DMS153 treated with DMSO at 0.1 percent for 48 hours (cell line): Measurements from ENCODE around the gene GEMIN8.

ENCODE experiments used
- DNase-seq: peaks from one replicate; lab custom pipeline; 2025; ENCODE audit not compliant: unreplicated experiment; lab: John Stamatoyannopoulos, UW

GEMIN8 gene

DNA sequence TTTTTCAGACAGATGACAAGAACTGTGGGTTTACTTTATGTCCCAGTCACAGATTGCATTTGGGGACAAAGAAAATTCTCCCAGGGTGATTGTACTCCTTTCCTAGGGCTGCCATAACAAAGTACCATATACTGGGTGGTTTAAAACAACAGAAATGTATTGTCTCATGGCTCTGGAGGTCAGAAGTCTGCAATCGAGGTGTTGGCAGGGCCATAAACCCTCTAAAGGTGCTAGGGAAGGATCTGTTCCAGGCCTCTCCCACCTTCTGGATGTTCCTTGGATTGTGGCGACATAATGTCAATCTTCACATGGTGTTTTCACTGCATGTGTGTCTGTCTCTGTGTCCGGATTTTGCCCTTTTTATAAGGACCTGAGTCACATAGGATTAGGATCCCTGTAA lies 12.3 kb downstream of the GEMIN8 start:
- no peak for DNase-seq

DNA sequence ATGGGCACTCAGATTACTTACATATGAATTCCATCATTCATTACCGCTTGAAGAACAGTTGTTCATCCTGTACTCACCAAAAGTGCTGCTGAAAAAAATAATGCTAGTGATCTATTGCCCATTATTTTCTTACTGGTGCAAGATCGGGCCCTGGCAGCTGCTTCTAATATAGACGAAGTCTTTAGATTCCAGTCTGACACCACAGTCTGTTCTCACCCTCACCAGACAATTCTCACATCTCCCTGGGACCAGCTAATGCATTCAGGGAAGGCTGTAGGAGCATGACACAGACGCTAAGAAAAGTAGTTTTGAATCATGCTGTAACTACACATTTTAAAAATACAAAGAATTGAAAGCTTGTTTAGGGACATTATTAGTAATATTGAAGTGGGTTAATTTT lies 13.8 kb downstream of the GEMIN8 start:
- DNase-seq = no peak

DNA sequence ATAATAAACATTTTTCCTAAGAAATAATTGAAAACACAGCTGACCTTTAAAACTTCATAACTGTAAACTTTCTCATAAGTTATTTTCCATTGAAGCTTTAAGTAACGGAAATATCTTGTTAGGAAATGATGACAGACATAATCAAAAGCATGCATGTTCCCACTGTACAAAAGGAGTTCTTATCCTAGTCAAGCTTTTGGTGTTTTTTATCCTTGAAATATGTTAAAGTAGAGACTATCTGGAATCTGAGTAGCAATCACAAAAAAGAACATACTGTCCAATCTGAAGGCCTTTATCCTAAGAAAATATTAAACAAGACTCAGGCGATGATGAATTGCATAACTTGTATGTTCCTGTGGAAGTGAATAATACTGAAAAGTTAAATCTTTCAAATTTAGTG lies 14.4 kb downstream of the GEMIN8 start:
- no peak for DNase-seq

DNA sequence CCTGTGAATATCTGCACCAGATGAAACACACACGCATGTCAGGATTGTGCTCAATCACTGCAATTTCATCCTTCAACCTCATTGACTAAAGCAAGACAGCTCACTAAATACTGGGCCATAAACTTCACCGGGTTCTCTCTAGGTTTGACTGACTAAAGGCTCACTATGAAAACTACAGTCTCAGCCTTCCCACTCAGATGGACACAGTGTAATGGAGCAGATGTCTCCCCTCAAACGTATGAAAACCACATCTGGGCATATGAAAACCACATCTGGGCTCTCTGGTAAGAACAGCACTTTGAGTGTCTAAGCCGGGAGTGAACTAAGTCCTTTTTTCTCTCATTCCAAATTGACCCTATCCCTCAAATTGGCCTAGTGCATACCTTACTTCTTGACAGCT lies 15.2 kb downstream of the GEMIN8 start:
- DNase-seq = no peak

DNA sequence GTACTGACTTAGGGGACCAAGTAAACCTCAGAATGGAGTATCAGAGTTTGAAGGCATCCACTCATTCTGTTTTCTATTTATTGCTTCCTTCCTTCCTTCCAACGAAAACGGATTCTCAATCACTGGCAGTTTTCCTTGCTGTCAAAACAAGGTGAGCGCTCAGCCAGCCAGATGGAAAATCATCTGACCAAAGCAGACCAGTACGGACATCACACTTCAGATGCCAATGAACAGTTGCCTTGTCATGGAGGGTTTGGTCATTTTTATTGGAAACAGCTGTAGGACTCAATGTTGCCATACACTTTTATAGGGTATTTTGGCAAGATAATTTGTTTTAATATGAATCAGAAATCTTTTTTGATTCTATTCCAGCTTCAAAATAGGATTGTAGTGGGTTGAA lies 16.6 kb downstream of the GEMIN8 start:
- DNase-seq = no peak

DNA sequence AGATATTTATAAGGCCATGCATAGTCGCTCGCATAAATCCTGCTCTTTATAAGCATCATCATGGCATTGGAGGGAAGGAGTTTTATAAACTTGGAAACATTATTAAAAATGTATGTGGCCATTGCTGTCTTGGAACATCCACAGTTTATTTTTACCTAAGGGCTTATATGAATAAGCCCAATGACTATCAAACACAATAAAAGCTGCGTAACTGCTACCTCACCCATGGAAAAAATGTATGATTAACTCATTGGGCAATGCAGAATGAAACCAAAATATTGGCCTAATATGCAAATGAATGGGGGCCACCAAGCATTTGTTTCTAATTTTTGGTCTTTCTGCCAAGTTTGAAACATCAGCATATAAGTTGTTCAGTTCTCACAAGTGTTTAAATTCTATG lies 19.1 kb downstream of the GEMIN8 start:
- DNase-seq = no peak

DNA sequence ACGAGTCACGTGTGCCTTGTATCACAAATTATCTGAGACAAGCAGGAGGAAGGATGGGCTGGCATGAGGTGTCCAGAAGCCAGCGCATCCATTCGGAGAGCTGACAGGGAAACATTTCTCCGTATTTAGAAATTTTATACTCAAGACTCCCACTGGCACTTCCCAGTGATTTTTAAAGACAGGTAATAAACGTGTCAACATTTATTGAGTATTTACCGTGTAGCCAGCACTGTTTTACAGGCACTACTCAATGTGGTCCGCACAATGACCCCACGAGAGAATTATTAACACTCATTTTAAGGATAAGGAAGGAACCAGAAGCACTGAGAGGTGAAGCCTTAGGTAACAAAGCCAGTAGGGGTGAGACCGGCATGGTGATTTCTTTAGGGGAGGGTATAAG lies 23.2 kb downstream of the GEMIN8 start:
- no peak for DNase-seq

DNA sequence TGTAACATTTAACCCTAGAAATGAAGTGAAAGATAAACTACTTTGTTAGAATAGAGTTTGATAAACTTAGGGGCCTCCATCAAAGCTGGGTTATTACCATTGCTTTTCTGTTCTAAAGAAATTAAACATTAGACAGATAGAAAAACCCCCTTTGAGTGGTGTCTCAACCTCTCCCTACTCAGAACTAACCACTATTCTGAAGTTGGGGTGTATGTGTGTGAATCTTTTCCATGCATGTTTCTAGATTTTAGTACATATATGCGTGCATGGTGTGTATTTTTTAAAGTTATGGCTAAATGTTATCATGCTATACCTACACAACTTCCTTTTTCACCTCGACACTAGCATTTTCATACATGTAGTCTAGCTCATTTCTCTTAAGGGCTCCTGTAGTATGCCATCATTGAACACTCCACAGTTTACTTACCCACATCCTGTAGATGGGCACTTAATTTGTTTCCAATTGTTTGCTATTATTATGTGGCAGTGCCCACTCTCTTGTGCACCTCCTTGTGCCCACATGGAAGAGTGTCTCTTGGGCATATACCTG lies 25.7 kb downstream of the GEMIN8 start:
- no peak for DNase-seq

DNA sequence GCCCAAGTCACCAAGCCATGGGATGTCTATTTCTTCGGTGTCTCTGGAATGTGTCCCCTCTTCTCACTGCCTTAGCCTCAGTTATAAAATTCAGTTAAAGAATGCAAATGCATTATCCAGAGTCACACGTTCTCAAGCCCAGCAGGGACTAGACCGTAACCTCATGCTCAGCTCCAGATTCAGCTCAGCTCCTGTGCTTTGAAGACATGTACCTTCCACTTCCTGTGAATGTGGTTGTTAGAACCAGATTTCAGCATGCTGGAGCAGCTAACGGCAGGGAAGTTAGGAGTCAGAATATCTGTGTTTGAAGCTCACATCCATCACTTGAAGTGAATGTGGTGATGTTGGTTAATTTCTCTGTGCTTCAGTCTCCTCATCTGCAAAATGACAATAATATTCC lies 26.7 kb downstream of the GEMIN8 start:
- no peak for DNase-seq

DNA sequence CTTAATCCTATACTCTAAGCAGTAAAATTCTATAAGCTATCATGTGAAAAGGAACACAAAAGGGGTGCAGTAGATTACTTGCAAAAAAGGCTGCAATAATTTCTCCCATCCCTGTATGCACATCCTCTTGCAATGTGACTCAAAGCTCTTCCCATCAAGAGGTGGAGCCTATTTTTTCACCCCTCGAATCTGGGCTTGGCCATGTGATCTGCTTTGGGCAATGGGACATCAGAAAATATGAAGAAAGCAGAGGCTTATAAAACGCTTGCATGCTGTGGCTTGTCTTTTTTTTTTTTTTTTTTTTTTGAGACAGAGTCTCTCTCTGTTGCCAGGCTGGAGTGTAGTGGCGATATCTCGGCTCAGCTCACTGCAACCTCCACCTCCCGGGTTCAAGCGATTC lies 33.0 kb downstream of the GEMIN8 start:
- DNase-seq = no peak

DNA sequence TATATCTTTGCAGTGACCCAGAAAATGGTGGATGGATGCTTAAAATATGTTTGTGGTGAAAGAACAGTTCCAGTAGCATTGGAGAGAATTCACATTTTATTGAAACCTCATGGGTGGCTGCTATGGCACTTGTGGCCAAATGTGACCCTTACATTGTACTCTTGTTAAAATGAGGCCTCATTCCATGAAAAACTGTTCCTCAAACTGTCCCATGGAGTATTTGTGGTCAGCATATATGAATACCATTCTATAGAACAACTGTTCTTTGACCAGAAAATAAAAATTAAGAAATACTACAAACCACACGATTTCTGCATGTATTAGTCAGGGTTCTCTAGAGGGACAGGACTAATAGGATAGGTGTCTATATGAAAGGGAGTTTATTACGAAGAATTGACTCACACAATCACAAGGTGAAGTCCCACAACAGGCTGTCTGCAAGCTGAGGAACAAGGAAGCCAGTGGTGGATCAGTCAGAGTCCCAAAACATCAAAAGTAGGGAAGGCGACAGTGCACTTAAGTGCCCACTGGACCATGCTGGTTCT lies 35.1 kb downstream of the GEMIN8 start:
- no peak for DNase-seq

DNA sequence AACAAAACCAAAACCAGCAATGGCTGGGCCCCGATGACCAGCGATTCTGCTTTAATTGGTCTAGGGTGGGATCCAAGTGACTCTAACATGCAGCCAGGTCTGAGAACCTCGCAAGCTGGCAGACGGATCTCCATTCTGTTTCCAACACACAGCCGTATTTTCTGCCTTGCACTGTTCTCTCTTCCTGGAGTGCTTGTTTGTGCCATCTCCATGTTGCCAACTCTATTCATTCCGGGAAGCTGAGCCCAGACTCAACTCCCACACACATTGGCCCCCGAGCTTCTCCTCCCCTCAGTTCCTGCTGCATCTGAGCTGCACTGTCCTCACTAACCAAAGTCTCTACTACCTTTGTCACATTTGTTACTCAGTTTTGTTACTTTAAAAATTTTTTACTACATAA lies 35.6 kb downstream of the GEMIN8 start:
- no peak for DNase-seq

DNA sequence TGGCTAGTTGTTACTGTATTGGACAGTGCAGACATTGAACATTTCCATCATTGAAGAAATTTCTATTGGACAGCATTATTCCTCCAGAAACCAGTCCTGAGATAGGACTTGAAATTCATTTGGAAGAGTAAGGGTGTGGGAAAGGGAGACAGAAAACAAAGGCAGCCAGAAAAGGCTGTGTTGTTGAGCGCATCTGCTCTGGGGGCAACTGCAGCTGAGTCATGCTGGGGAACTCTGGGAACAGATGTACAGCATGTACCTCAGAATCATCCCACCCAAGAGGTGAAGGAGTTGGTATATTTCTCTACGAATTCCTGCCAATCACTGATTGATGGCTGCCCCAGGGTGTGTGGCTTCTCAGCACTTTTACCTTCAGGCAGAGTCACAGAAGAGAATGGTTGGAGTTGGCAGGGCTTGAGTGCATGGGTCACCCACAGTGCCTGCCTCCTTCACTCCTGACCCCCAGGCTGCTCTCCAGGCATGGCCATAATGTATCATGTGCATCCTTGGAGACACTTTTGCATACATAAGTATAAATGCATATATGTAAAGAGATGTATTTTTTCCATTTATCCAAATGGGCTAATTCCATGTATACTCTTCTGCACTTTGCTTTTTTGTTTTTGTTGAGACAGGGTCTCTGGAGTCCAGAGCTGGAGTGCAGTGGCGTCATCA lies 39.4 kb downstream of the GEMIN8 start:
- DNase-seq = no peak

DNA sequence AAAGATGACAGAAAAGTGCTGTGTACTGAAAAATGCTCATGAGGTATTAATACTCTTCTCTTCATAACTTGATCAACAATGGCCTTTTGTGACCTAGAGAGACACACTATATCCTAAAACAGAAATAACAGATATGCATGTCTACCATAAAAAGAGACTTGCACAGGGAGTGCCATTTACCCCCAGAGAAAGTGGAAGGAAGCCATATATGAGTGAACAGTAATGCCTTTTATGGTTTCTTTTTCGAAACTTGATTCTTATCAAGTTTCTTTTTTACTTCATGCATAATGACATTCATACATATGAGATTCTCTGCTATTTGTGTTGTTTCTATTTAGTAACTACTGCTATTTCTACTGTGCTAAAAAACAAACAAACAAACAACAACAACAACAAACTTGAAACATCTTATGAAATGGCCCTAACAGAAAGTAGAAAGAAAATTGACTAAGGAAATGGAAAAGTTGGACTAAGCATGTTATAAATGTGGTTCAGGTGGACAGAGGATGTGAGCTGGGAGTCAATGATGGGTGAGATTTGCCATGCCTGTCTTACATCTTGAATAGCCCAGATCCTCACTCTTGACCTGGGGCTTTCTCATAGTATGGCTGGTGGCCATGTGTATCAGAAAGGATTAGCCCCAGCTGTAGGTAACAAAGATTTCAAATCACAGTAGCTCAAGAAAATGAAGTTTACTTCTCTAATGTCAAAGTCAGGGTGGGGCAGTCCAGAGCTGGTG lies 43.8 kb downstream of the GEMIN8 start:
- DNase-seq = no peak

DNA sequence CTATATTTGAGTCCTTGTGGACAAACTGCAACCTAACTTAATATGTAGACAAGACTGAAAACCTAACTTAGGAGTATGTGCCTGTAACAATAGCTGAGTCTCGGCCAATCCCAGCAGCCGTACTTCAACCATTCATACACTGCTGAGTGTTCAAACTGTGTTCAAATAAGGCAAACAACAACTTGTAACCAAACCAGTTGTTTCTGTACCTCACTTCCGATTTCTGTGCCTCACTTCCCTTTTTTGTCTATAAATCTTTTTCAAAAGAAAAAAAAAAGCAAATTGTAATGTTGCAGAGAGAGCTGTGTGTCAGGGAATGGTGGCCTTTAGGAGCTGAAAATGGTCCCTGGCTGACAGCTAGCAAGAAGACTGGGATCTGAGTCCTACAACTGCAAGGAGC lies 46.0 kb downstream of the GEMIN8 start:
- DNase-seq = no peak

DNA sequence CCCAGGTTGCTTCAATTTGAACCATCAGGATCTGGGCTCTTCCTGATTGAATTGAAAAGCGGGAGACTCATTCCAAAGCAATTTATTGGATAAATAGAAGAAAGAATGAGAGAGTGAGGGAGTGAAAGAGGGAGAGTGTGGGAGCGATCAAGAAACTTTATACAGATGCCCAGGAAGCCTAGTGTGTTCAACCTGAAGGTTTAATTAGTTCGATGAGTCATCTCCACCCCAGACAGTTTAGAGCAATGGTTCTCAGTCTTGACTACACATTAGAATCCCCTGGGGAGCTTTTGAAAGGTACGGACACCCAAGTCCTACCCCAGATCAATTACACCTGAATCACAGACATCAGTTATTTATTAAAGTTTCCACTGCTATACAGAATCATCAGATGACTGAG lies 61.5 kb downstream of the GEMIN8 start:
- no peak for DNase-seq

DNA sequence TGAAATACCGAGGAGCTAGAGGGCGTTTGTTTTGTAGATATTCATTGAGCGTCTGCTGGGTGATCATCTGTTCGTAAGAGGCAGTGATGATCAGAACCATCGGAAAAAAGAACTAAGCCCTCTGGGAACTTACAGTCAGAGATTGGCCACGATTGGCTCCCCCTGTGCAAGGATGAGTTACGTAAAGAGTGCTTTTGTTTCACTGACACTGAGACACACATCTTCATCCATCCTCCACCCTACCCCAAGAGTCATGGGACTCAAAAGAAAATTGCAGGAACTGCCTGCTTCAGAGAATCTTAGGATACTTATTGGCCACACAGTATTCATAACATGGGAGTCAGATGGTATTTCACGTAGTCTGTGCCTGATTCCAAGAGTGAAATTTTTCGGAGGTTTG lies 62.1 kb downstream of the GEMIN8 start:
- DNase-seq = no peak

DNA sequence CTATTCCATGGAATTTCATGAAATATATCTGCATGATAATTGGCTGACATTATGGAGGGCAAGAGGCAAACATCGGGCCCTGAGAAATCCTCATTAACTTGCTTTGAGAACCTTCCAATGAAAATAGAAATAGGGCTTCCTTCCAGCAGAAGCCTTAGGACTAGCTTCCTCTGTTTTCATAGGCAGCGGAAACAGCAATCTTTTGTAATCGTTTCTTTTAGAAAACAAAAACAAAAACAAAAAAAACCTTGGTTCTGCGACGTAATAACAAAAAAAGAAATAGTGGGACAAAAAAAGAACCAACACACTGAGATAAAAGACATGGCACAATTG lies 62.9 kb downstream of the GEMIN8 start:
- DNase-seq = no peak

DNA sequence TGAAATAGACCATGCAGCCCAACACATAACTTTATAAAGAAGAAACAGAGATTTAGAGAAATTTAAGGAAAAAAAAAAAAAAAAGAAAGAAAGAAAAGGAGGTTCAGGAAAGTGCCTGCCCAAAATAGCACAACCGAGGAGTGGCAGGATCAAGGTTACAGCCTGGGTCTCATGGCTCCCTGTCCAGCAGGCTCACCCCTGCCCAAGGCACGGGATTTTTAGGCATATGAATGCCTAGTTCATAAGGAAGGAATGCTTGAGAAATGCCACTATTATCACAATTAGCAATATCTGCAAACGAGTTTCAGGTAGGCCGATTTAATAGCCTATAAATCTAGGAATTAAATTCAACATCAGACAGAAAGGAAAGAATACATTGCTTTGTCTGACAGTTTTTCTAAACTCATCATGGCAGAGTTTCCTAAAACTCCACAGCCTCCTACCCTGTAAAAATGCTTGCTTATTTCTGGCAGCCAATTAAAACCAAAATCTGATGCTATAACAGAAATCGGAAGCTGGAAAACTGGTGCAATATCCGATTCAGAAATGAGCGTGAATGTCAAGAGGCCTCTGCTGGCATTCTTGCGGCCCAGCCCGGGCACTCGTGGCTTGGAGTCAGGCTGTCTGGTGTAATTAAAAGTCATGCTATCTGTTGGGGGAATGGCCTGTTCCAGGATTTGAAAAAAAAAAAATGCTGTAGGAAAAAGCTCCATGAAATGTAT lies 63.5 kb downstream of the GEMIN8 start:
- no peak for DNase-seq

DNA sequence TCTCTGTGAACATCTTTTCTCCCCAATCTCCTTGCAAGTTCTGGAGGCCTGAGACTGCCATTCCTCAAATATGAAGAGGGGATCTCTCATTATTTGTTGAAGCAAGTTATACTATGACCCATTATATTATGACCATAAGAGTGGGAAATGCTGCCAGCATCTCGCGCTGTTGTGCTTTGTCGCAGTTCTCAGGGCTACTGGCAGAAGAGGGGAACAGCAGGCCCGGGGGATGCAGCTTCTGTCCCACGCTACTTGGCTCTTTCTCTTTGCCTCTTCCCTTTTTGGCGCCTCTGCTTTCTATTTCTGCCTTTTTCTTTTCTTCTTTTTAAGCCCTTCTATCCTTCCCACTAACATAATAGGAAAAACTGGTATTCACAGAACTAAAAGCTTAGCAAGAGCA lies 64.2 kb downstream of the GEMIN8 start:
- DNase-seq = no peak

DNA sequence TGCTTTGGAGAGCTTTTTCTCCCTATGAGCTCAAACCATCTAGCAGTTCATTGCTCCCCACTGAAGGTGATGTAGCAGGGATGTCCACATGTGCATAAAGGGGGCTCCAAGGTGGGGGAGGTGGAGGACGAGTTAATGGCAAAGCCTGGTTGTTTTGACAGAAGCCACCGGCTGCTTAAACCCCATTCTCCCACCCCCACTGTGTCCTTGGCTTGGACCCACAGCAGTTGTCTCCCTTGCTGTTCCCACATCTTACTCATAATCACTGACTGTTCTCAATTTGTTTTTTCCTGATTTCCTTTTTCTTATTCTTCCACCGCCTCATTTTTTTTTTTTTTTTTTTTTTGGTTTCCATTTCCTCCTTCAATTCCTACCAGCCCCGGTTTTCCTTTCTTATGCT lies 72.7 kb downstream of the GEMIN8 start:
- DNase-seq = no peak
